HG03565 (cell line): ENCODE results near the gene RETN.

ENCODE experiments used
- ATAC-seq: cut with Tn5 transposase; IDR thresholded peaks from one replicate; pipeline ENCODE4 v1.9.1; 2021; ENCODE audit warnings: mild to moderate bottlenecking, moderate library complexity; ENCODE audit not compliant: unreplicated experiment

RETN gene, protein sequence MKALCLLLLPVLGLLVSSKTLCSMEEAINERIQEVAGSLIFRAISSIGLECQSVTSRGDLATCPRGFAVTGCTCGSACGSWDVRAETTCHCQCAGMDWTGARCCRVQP

DNA sequence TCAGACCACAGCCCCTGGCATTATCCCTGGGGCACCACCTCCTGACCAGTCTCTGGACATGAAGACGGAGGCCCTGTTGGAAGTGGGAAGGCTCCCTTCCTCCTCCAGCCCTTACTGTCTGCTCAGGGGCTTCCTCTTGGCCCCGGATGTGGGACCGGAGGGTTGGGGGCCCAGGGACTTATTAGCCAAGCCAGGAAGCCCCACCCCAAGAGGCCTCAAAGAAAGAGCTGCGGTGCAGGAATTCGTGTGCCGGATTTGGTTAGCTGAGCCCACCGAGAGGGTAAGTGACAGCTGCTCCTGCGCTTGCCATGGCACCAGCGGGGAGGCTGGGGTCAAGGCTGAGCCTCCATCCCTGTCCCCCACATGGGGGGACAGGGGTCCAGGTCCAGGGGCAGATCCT is at the start of gene RETN:
RETN (plus strand) TSS at position 208 of the 400 bp plus-strand sequence. CDS start 278 bp downstream, outside the sequence.
- ATAC-seq: no peak

DNA sequence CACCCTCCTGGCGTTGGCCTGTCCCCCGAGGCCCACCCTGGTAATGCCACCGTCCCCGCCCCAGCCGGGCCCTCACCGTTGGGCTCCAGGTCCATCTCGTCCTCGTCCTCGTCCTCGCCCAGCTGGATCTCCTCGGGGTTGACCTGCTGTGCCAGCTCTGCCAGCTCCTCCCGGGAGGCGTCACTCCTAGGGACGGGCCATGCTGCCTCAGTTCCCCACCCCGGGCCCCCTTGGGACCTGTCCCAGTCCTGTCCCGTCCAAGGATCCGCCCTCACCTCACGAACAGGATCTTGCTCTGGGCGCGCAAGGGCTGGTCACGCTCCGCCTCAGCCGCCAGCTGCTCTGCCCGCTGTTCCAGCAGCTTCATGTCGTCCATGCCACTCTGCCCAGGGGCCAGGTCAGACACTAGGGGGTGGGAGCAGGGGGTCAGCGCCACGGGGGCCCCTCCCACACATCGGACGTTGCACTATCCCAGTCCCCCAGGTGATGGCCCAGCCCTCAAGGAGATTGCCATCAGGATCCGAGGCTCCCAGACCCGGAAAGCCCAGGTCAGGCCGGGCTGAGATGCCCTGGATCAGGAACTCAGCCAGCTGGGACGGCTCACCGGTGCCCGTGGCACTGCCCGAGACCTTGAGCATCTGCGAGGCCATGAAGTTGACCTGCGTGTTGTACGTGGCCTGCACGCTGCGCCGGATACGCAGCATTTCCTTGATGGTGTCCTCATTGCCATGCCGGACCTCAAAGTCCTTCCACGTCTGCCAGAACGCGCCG is 49.0 kb upstream of the RETN start:
- ATAC-seq: no peak

DNA sequence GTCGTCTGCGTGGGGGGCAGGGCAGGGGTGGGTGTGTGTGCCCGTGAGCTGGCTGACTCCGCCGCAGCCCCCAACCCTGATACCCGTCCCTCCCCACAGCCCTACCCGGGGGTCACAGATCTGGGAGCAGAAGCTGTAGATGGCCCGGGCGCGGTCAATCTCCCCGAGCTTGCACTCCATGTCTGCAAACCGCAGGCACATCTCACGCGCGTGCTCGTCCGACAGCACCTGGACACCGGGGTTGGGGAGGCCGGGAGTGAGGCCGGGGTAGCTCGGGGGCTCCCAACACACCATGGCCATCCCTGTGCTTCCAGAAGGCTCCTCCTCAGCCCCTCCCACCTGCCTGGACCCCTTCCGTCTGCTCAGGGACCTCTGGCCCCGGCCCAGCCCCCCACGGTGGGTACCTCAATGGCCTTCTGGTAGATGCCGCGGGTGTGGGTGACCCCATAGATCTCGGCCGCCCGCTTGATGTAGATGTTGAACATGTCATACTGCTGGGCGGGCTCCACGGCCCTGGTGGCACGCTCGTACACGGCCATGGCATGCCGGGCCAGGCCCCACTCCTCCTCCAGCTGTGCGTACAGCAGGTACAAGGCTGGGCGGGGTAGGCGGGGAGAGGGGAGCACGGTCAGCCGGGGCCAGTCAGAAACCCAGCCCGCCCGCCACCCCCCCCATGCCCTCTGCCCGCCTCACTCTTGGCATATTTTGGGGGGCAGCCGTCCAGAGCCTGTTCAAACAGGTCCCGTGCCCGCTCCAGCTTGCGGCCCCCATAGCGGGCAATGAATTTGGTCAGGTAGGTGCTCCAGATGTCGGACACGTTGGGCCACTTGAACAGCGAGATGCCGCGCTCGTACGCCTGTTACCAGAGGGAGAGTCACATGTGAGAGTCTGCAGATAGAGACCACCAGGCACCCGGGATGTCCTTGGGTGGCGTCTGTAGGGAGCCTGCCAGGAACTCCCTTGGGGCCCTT is 48.1 kb upstream of the RETN start:
- no peak for ATAC-seq

DNA sequence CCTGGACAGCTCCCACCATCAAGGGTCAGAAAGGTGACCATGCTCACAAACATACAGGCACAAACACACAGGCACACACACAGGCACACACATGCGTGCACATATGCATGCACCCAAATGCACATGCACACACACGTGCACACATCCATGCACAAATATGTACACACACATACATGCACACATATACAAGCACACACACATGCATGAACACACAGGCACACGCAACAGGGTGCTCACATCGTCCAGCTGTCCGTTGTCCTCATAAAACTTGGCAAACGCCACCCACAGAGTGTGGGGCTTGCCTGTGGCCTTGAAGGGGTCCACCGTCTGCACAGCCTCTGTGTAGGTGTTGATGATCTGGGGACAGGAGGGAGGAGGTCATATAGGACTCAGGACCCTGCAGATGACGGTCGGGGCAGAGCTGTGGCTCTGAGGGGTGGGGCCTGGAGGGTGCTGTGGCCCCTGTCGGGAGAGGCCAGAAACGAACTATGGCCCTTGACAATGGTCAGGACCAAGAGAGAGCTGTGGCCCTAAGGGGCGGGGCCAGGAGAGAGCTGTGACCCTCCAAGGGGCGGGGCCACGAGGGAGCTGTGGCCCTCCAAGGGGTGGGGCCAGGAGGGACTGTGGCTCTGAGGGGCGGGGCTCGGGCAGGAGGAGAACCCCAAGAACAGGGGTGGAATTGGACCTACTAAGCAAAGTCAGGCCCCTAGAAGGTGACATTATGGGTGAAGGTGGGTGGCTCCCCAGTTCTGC is 45.7 kb upstream of the RETN start:
- ATAC-seq: no peak

DNA sequence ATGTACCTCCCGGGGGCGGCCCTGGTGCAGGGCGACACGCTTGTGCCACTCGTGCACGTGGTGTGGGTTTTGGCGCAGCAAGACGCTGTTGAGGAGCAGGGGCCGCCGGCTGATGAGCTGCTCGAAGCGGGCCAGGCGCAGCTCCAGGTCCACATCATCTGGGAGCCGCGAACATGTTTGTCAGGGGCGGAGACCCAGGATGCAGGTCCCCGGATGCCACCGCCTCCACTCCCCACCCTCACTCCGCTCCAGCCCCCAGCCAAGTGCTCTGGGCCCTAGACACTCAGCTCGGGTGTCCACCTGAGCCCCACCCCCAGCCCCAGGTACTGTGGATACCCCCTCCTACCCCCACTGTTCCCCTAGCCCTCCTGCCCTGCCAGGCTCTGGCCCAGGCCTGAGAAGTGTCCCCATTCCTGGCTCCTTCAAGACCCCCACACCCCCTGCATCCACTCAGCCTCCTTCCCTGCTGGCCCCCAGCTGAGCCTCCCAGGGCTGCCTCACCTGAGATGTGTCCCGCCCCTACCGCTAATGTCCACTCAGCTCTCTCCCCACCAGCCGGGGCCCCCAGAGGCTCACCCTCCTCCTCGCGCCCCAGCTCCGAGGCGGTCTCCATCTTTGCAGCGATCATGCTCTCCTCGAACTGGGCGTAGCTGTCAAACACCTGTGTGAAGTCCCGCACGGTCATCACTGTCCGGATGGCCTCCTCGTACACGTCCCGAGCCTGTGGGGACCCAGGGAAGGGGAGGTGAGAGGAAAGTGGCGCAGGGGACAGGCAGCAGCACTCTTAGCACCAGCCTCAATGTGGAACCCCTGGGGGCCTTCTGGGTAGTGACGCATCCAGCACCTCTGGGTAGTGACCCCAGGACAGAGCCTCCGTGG is 44.9 kb upstream of the RETN start:
- ATAC-seq: no peak

DNA sequence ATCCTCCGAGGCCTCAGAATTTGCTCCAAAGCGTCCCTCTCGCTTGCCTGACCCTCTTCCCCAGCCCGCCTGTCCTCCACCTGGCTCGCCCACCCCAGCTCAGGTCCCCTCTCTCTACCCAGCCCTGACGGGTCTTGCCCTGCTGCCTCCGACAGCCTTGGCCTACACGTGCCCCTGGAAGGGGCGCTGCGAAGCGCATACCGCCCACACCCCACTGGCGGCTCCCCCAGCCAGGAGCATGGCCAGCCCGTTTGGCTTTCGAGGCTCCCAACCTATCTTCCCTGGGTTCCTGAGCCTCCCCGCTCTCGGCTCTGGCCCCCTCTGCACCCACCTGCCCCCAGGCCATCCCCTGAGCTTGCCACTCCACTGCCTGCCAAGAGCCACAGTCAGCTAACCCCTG is 44.0 kb upstream of the RETN start:
- ATAC-seq: no peak

DNA sequence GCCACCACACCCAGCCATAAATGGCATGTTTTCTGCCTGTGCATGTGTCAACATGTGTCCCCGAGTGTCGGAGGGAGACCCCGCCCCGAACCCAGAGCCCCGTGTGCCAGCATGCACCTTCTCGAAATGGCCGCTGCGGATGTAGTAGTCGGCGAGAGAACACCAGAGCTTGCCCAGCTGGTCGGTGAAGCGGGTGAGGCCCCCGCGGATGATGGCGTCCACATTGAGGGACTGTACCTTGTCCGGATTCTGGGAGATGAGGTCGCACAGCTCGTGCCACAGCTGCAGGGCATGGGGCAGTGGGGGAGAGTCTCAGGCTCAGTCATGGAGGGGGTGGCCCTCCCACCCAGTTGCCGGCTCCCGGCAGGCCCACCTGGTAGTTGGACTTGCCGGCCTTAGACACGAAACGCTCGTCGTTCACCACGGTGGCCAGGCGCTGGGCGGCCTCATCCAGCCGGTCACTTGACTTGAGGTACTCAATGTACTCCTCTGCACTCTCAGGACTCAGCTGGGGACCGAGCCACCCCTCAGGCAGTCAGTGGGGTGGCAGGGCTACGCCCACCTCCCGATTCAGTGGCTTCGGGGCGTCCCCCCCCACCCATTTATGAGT is 43.0 kb upstream of the RETN start:
- no peak for ATAC-seq

DNA sequence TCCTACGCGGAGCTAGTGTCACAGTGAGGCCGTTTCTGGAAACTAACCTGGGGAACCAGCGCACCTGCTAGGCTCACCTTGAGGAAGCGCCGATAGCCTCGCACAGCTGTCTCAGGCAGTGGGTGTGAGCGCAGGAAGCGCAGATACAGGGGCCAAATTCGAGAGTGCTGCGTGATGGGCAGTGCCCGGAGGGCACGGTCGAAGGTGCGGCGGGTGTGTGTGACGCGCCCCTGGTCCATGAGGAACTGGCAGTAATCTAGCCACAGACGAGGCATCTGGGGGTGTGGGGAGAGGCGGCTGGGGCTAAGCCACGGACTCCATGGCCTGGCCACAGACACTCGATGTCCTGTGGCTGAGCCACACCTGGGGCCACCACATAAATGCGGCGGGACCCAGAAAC is 41.7 kb upstream of the RETN start:
- ATAC-seq: no peak

DNA sequence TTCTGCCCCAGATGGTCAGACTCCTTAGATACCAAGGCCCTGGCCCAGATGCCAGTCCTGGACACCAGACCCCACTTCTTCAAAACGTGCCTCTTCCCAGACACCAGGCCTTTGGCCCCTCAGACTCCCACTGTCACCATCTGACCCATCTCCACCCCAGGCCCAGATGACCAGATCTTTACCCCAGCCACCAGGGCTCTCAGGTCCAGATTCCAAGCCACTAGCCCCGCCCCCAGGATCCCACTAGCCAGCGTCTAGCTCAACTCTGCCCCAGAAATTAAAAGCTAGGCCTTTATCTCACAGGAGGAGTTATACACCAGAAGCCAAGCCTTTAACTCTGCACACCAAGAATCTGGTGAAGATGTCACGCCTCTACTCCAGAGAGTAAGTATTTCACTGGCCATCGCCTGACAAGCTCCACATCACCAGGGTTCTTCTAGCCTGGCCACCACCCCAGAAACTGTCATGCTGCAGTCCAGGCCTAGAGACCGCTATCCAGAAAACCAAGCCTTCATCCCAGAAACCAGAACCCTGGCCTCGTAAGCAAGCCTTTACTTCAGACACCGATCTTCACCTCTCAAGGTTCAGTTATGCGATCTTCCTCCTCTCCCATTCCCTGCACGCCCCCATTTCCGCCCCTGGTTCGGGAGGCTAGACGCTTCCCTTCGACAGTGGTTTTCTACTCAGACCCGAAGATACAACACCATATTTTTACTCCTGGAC is 40.1 kb upstream of the RETN start:
- no peak for ATAC-seq

DNA sequence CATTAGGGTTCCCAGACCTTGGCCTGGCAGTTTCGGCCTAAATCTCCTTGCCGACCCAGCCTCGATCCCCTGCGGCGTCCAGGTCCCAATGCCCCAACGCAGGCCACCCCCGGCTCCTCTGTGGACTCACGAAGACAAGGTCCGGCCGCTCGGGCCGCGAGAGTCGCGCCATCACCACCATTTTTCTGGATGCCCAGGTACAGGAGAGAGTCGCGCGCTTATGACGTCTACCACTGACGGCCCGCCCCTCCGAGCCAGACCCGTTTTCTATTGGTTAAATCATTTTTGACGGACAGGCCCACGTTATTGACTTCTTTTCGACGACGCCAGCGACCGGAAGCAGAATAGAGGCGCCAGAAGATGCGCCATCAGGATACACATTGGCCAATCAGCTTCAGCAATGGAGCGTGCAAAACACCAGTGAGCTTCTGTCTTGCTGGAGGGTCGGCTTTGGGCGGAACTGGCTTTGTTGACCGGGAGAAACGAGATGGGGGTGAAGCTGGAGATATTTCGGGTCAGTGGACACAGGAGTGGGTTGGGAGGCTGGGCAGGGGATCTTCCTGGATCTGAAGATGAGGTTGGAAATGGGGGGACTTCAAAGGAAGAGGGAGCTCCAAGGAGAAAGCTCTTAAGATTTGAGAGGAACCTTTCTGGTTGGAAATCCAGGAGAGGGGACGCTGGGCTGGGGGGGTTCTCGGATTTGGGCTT is 39.3 kb upstream of the RETN start, which contains the start of the genes PET100 and XAB2:
PET100 (plus strand) TSS at position 447 of the 708 bp plus-strand sequence; CDS start at position 488, 41 bp downstream.
XAB2 (minus strand) TSS at position 199 of the 708 bp plus-strand sequence; CDS start at position 181, 18 bp downstream.
- peak; percentile 90 for ATAC-seq

DNA sequence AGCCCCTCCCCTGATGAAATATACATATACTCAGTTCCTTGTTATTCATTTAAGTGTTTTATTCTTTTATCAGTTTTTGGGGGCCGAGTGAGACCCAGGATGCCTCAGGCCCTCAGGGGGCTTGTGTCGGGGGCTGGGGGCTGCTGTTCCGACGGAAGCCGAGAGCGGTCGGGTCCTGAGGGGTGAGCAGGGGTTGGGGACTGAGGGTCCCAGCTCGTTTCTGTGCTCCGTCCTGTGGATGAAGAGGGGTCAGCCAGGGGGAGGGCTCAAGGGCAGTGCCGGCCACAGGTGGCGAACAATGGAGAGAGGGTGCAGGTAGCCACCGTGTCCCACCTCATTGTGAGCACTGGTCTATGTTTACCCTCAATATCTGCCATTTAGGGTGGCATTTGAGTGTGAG is 37.3 kb upstream of the RETN start:
- no peak for ATAC-seq

DNA sequence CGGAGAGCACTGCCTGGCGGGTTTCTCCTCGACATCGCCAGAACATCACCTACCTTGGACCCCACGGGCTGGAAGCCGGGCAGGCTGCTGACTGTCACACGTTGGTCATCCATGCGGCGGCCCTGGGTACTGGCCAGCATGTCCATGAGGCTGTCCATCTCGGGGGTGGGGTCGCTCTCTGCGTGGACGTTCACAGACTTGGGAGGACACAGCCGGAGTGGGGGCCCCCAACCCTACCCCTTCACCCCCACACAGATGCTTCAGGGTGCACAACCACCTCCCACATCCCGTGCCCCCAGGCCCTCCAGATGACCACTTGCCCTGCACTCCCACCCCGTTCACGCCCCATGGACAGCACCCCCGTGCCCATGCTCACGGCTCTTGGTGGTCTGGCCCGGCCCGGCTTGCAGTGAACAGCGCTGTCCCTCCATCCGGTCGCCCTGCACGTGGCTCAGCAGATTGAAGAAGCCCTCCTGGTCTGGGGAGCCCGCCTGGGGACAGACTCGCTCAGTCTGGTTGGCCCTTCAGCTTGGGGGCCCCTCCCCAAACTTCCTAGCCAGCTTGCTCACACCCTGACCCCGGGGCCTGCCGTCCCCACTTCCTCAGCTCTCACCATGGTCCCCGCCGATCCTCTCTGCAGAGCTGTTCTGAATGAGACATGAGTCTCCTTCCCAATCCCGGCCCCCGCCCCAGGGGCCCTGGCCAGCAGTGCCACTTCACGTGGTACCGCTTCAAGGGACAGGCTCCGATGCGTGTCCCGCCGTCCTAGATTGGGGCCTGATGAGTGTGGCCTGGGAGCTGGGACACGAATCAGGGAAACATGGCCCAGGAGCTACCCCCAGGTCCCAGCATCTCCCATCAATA is 36.3 kb upstream of the RETN start:
- no peak for ATAC-seq

DNA sequence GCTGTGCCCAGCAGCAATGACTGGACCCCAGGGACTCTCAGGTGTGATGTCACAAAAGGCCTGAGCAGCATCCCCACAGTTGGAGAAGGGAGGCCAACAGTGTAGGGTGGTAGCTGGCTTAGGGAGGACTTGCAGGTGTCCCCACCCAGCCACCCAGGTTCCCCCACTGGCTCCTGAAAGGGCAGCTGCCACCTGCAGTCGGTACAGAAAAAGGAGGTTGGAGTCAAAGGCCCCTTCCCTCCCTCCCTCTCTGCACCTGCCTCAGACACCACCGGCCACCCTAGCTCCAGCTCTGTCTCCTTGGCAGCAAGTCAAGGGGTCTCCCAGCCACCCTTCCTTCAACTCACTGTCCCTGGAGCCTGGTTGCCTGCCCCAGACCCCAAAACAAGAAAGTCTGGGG is 35.2 kb upstream of the RETN start, which contains the start of gene PCP2:
PCP2 (minus strand) TSS at position 22 of the 400 bp plus-strand sequence. CDS start 262 bp downstream, outside the sequence.
- no peak for ATAC-seq

DNA sequence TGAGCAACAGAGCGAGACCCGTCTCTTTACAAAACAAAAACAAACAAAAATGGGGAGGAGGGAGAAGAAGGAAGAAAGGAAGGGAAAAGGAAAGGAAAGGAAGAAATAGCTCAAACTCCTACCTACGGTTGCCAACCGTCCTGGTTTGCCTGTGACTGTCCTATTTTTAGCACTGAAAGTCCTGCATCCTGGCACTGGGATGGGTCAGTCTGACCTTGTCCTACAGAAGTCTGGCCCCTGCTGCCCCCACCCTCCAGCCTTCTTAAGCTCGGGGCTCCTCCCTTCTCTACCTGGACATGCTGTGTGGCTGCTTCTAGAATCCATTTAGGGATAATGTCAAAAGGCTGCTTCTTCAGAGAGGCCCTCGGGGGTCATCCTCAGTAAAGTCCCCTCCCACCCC is 33.2 kb upstream of the RETN start:
- ATAC-seq: no peak

DNA sequence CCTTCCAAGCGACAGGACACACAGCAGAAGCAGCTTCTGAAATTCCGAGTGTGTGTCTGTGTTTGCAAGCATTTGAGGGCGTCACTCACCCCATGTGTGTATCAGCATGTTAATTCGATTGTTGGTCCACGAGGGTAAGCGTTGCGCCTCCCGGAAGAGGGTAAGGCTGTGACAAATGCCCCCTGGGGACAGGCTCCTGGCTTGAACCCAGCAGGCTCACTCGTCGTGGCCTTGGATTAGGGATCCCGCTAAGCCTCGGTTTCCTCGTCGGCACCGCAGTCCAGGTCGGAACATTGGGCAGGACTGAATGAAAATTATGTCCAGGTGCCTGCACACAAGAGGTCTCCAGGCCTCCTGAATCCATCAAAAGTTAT is 32.5 kb upstream of the RETN start:
- ATAC-seq: no peak

DNA sequence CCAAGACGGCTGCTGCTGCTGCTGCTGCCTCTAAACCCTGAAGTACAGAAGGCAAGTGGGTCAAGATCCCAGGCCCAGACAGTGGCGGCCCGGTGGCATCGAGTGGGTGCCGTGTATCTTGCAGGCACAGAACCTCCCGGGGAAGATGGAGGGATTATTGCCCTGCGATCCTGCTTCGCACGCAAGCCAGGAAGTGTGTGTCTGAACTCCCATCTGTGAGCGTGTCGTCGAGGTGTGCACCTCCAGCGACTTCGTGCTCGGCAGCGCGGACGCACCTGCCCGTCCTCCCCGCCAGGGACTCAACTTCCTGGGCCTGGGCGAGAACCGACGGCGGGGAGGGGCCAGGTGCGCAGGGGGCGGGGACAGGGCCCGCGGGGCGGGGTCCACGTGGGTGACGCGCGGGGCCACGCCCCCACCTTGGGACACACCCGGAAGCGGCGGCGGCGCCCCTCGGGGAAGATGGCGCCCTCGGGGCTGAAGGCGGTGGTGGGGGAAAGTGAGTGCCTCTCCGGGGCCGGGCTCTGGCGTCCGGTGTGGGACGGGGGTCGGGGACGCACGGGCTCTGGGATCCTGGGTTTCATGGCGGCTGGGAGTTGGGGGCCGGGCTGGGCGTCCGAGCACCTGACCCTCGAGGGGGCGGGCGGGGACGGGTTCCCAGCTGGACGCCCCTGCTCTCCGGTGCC is 32.0 kb upstream of the RETN start, which contains the start of gene STXBP2:
STXBP2 (plus strand) TSS at position 420 of the 683 bp plus-strand sequence; CDS start at position 460, 40 bp downstream.
- peak; percentile 50 for ATAC-seq
